T follicular helper cell (primary cell): ENCODE results near the gene SPIRE1.

Source experiments
- DNase-seq: peaks from one replicate; pipeline ENCODE4 v3.0.0-alpha.2; 2020; ENCODE audit warnings: low read depth
- total RNA-seq, 2 experiments: gene quantifications; one replicate each; lab custom pipeline; 2026; lab: John Stamatoyannopoulos, UW

The SPIRE1 gene
- total RNA-seq: 8.6 reads per million in 2 experiments

GRCh38 chr18:12657684-12658425 is at the start of gene SPIRE1:
Gene SPIRE1, minus strand, starts transcription at chr18:12658107. Its CDS starts 241 bp downstream, at chr18:12657866.
- DNase-seq: peak; percentile 6

GRCh38 chr18:12703664-12704063 is 45.8 kb upstream of the SPIRE1 start:
- no peak for DNase-seq

- no peak for DNase-seq
These were observed 45.2 kb upstream of the SPIRE1 start for GRCh38 chr18:12703096-12703567.

- peak; percentile 73 for DNase-seq
These were observed 44.6 kb upstream of the SPIRE1 start, which contains the start of the genes CEP76 and PSMG2 for GRCh38 chr18:12702221-12703095. Gene CEP76, minus strand, starts transcription at chr18:12702723. Its CDS starts 175 bp downstream, at chr18:12702548. Gene PSMG2, plus strand, starts transcription at chr18:12703042. Its CDS starts 66 bp downstream, at chr18:12703108.

DNA sequence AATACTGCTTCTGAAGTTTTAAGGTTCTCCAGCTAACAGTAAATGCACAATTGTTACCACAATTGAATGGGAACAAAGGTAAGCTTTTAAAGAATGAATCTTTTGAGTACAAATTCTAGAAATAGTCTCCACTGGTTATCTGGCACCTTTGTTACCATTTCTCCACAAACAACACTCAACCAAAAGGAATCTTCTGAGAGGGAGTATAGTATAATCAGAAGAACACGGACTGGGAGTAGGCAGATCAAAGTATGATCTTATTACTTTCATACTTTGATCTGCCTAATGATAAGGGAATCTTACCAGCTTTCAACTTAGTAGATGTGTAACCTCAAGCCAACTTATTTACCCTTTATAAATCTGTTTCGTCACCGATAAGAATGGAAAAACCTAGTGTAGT is 43.3 kb upstream of the SPIRE1 start:
- no peak for DNase-seq

- no peak for DNase-seq
These were observed 41.8 kb upstream of the SPIRE1 start for GRCh38 chr18:12699747-12700146.

GRCh38 chr18:12694032-12694431 is 36.1 kb upstream of the SPIRE1 start:
- DNase-seq: no peak

DNA sequence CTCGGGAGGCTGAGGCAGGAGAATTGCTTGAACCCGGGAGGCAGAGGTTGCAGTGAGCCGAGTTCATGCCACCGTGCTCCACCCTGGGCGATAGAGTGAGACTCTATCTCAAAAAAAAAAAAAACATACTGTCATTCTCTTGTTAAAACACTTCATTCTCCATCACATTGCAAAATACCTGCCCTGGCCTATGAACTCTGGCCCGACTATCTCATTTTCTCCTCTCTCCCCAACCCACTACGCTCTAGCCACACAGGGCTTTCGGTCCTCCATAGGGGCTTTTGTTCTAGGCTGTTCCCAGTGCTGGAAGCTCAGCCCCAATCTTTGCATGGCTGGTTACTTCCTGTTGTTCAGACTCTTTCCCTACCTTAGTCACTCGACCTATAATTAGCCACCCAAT is 34.3 kb upstream of the SPIRE1 start:
- no peak for DNase-seq

DNA sequence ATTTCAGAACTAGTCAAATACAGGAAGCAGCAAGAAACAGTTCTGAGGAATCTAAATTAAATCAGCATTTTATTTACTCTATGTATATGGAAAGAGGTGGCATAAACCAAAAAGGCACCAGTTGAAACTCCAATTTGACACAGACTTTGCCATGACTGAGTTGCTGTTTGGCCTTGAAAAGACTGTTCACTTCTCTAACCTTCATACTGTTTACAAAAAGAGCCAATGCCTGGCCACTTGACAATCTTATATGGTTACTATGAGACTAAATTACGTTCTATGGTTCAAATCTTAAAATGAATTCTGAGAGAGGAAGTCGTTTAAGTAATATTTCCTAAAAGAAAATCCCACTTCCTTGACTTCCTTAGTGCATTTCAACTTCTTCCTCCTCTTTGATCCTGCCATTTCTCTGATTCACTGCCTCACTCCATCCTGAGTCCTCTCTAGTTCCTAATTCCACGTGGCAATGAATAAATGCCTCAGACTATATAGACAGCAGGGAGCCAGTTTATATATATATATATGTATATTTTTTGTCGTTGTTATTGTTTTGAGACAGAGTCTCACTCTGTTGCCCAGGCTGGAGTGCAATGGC is 31.4 kb upstream of the SPIRE1 start:
- DNase-seq: no peak

DNA sequence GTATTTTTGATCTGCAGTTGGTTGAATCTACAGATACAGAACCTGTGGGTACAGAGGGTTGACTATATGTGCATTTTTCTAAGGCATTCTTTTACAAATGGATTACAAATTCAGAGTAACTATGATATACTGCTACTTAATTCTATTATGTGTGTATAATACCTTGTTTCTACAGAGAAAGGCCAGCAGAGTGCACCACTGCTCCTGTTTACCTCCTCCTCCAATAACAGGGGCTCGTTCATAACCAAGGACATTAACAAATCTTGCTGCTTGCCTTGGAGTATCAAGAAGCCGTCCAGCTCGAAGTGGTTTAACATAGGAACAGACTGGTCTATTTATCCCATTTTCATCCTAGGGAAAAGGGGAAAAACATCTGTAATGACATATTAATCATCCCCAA is 28.2 kb upstream of the SPIRE1 start:
- DNase-seq: no peak

- DNase-seq: no peak
These were observed 21.4 kb upstream of the SPIRE1 start for GRCh38 chr18:12679183-12679786.

GRCh38 chr18:12668041-12668440 is 10.1 kb upstream of the SPIRE1 start:
- no peak for DNase-seq

GRCh38 chr18:12659904-12660605 is 2.1 kb upstream of the SPIRE1 start:
- peak; percentile 19 for DNase-seq

- DNase-seq: no peak
These were observed 675 bp upstream of the SPIRE1 start for GRCh38 chr18:12658426-12659138.

- DNase-seq: no peak
These were observed 796 bp downstream of the SPIRE1 start for GRCh38 chr18:12656938-12657683.

GRCh38 chr18:12656605-12656937 is 1.3 kb downstream of the SPIRE1 start:
- no peak for DNase-seq

GRCh38 chr18:12654971-12655370 is 2.9 kb downstream of the SPIRE1 start:
- DNase-seq: no peak

DNA sequence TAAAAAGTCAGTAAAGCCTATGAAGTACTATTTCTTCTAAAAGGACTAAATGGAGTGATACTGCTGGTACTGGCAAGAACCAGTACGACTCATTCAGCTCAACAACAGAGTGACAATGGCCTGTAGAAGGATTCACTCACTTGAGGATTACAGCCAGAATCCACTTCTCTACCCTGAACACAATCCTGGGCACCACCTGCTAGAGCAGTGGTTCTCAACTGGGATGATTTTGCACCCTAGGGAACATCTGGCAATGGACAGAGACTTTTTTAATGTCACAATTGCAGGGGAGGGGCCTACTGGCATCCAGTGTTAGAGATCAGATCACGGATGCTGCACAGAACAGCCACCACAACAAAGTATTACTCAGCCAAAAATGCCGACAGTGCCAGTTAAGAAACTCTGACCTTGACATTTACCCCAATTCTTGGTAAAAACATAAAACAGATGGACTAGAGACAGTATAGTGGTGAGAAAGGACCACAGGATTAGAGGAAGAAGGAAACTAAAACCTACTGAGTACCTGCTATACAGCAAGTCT is 5.0 kb downstream of the SPIRE1 start:
- no peak for DNase-seq

GRCh38 chr18:12651651-12652050 is 6.3 kb downstream of the SPIRE1 start:
- DNase-seq: no peak

- DNase-seq: no peak
These were observed 10.1 kb downstream of the SPIRE1 start for GRCh38 chr18:12647773-12648172.
